Measurements from ENCODE around the gene SNX30.
"Not testable (repeated sequence)": the region's sequence is repeated elsewhere in the genome, so short reads cannot be mapped to it uniquely, and the experiment has no call there.

Gene SNX30, protein sequence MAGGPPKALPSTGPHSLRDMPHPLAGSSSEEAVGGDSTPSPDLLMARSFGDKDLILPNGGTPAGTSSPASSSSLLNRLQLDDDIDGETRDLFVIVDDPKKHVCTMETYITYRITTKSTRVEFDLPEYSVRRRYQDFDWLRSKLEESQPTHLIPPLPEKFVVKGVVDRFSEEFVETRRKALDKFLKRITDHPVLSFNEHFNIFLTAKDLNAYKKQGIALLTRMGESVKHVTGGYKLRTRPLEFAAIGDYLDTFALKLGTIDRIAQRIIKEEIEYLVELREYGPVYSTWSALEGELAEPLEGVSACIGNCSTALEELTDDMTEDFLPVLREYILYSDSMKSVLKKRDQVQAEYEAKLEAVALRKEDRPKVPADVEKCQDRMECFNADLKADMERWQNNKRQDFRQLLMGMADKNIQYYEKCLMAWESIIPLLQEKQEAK

DNA sequence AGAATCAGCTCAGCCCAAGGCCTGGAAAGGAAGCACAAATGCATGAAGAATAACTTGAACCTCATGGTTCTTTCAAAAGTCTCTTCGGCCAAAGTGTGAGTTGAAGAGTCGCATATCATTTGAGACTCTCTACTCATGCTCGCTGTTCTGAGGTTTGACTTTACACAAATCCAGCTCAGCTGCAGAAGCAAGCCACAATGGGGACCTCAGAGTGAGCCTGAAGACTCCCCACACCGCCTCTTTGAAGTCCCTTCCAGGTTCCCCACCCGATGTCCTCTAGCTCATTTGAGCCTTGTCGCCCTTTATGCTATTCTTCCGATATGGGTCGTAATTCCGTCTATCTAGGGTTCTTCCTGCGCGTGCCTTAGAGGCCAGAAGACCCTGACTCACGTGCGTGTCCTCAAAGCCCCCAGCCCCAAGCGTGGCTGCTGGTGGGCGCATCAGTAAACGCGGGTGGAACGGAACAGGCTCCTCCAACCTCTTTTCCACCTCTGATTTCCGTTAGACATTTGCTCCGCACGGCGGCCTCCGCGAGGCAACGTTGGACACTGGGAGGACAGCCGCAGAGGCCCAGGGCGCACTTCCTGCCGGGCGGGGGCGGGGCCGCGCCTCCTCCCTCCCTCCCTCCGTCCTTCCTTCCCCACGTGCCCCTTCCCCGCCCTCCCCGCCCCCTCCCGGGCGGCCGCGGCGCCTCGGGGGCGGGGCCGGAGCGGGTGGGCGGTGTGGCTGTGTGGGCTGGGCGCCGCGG lies at the start of gene SNX30:
TSS of gene SNX30 (plus strand) at position 745 of the 748 bp plus-strand sequence. CDS start 242 bp downstream, outside the sequence.
- peak; percentile 45 for ATAC-seq

DNA sequence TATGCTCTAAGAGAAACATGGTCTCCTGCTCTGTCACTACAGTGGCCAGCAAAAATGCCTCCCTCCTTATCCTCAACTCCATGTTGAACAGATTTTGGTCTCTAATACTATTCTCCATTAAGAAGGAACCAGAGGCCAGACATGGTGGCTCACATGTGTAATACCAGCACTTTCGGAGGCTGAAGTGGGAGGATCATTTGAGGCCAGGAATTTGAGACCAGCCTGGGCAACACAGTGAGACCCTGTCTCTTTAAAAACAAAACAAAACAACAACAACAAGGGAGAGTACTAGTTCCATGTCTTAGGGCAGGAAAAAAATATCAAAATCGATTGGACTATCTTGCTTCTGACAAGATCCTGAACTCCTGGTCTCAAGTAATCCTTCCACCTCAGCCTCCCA lies 47.3 kb upstream of the SNX30 start:
- DNase-seq (no peak), ATAC-seq (no peak)

More for the DNA sequence above, at the start of gene SNX30:
- peak; percentile 81 for DNase-seq

DNA sequence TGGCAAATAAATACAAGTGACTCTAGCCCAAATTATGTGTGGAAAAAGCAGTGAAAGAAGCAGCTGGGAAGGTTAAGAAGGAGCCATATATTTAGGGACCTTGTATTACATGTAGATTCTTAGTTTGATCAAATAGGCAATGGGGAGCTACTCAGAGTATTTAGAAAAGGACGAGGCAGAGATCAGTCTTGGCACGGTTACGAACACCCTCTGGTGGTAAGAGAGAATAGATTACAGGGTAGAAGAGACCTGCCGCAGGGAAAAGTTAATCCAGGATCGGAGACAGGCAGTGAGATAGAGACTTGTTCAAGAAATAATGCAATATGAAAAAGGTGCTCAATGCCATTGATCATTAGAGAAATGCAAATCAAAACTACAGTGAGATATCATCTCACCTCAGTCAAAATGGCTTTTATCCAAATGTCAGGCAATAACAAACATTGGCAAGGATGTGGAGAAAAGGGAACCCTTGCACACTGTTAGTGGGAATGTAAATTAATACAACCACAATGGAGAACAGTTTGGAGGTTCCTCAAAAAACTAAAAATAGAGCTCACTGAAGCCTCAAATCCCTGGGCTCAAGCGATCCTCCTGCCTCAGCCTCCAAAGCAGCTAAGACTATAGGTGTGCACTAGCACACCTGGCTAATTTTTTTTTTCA lies 44.7 kb upstream of the SNX30 start:
- ATAC-seq (no peak), DNase-seq (no peak)

DNA sequence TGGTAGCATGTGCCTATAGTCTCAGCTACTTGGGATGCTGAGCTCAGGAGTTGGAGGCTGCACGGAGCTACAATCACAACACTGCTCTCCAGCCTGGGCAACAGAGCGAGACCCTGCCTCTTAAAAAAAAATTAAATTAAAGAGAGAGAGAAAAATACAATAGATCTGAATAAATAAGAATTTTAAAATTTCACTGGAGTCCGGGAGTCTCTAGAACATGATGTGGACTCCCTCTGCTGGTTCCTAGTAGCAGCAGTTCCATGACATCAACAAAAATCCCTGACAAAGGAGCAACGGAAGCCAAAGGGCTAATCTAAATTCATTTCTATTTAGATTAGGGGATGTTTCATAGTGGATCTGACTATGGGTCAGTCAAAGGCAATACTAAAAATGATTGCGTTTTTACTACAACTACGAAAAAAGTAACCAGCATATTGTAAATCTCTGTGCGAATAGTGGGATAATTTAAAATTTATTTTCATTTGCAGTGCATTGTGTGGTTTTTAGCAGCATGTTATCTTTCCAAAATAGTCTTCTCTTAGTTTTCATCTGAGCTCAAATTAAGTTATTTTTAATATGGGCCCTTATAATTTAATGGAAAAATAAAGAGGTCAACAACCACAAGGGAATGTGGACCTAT lies 39.4 kb upstream of the SNX30 start:
- DNase-seq (no peak), ATAC-seq (no peak)

- DNase-seq = no peak
Observed at GRCh38 chr9:112712678-112713077, 37.9 kb upstream of the SNX30 start.

DNA sequence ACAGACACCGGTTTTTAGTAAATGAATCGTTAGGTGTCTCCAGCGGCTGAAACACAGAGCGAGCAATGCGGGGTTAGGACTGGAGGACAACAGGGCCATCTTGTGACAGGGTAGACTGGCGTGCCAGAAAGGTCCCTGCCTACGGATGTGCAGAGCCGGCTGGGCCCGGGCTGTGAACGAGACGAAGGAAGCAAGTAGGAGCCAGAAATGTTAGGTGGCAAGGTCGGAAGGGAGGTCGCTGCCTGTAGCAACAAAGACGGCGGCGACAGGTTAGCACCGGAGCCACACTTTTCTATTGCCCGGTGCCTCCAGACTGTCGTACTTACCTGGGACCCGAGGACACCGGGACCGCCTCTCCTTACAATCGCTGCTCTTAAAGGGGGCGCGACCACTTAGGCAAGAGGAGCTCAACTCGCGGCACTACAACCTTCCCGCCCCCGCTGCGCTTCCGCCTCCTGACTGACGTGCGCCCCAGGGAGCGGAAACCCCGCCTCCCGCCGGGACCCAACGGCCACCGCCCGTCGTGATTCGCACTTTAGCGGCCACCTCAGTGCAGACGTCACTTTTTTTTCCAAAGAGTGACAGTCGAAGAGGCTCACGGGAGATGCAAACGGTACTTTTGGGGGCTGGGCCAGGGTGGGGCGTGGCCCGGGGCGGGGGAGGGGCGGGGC lies 32.8 kb upstream of the SNX30 start, which contains the start of gene INIP:
TSS of gene INIP (minus strand) at position 457 of the 671 bp plus-strand sequence. CDS start 1,632 bp downstream, outside the sequence.
- DNase-seq (peak; percentile 97), ATAC-seq (peak; percentile 95)

More at GRCh38 chr9:112712678-112713077, 37.9 kb upstream of the SNX30 start:
- no peak for ATAC-seq

DNA sequence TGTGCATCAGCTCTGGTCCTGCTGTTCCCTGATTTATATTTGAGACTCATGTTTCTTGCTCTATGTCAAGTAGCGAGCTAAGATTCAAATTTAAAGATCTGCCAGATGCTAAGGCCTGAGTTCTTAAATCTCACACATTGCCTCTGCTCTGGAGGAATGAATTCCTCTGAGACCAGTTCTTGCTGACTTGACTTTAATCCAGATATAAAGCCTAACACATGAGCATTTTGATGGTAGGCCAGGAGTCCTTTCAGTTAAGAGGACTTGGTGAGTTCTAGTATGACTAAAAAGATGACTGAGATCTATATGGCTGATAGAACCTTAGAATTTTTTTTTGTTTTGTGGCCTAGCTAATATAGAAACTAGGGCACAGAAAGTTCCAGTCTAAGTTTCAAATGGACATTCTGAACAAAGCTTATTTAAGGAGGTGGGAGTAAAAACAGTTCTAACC lies 31.3 kb upstream of the SNX30 start:
- DNase-seq = no peak

GRCh38 chr9:112719696-112720095 lies 30.9 kb upstream of the SNX30 start:
- DNase-seq (no peak), ATAC-seq (peak; percentile 26)

More for the DNA sequence above, 31.3 kb upstream of the SNX30 start:
- ATAC-seq = no peak

- ATAC-seq = no peak
Observed at GRCh38 chr9:112720113-112720780, 30.3 kb upstream of the SNX30 start.

DNA sequence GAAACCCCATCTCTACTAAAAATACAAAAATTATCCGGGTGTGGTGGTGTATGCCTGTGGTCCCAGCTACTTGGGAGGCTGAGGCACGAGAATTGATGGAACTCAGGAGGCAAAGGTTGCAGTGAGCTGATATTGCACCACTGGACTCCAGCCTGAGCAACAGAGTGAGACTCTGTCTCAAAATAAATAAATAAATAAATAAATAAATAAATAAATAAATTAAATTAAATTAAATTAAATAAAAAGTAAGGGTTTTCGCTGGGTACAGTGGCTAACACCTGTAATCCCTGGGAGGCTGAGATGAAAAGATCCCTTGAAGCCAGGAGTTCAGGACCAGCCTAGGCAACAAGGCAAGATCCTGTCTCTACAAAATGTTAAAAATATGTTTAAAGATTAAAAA lies 27.8 kb upstream of the SNX30 start:
- ATAC-seq, DNase-seq: not testable (repeated sequence)

More at GRCh38 chr9:112720113-112720780, 30.3 kb upstream of the SNX30 start:
- DNase-seq = no peak

DNA sequence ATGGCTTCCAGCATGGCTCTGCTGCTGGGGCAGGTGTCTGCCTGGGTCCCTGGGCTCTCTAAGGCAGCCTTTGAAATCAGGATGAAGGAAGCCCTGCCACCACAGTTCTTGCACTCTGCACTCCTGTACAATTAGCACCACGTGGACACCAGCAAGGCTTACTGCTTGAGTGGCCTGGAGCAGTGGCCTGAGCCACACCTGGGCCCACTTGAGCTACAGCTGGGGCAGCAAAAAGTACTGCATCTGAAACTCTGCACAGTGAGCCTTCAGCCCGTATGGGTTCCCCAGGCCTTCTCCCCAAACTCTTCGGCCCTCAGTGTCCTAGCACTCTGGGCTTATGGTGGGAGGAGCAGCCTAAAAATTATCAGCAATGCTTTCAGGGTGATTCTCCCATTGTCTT lies 24.6 kb upstream of the SNX30 start:
- no peak for ATAC-seq
- no peak for DNase-seq

- ATAC-seq = no peak
- no peak for DNase-seq
Observed at GRCh38 chr9:112726428-112726827, 24.1 kb upstream of the SNX30 start.

- ATAC-seq = no peak
- DNase-seq = no peak
Observed at GRCh38 chr9:112728401-112728800, 22.2 kb upstream of the SNX30 start.

GRCh38 chr9:112731971-112732370 lies 18.6 kb upstream of the SNX30 start:
- DNase-seq (no peak), ATAC-seq (no peak)

DNA sequence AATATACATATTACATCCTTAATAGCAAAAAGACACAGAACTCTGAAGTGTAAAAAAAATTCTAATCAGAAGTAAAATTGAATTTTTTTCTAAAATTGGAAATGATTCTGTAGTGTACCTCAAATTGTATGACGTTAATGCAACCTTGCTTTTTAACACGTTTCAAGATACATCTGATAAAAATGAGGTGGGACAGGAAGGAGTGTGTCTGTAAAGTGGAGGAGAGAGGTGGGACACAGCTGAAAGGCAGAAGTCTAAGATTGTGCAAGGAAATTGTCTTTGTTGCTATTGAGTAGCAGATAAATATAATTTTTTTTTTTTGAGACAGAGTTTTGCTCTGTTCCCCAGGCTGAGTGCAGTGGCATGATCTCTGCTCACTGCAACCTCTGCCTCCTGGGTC lies 15.7 kb upstream of the SNX30 start:
- no peak for ATAC-seq
- no peak for DNase-seq

GRCh38 chr9:112743216-112743836 lies 7.2 kb upstream of the SNX30 start:
- no peak for ATAC-seq

GRCh38 chr9:112744177-112744576 lies 6.4 kb upstream of the SNX30 start:
- no peak for DNase-seq
- no peak for ATAC-seq

More at GRCh38 chr9:112743216-112743836, 7.2 kb upstream of the SNX30 start:
- DNase-seq = no peak

DNA sequence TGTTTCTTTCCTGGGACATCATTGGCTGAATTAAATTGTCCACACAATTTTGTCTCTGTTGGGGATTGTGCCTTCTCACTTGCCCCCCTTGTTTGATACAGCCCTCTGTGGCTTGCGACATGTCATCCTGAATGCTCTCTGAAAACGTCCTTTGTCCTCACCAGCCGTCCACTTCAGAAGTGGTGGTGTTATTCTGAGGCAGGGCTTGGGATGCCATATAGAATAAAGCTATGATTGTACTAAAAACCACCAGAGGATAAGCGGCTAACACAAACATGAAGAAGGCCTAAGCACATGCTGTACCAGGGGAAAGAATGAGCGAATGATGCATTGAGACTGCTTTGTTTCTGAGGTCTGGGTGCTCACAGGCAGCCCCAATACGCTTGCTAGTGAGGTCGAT lies 3.5 kb upstream of the SNX30 start:
- ATAC-seq = no peak

GRCh38 chr9:112750764-112751055 lies 150 bp downstream of the SNX30 start:
- ATAC-seq (no peak), DNase-seq (no peak)

More for the DNA sequence above, 3.5 kb upstream of the SNX30 start:
- no peak for DNase-seq

GRCh38 chr9:112751056-112751795 lies 666 bp downstream of the SNX30 start:
- DNase-seq = peak; percentile 65
- peak; percentile 2 for ATAC-seq
